Measurements from ENCODE around the gene CRHR1.

Gene CRHR1

DNA sequence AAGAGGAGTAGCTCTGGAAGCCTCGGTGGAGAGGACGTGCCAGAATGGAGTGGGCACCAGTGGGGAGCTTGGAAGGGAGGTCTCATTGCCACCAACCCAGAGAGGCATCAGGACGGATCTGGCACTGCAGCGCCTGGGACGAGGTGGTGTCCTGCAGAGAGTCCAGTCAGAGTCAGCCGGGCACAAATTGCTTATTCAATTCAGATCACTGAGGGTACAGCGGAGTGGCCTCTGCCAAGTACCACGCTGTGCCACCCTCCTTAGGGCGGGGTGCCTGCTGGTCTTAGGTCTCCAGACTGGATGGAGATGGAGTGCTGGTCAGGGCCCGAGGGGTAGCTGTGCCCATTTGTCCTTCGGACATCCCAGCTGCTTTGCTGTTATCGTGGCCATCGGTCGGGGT is 41.7 kb downstream of the CRHR1 start:
- no peak overlapping the region for H3K4me3 ChIP-seq (ENCODE audit: low read depth, low read length)
- no peak for TF ChIP-seq CTCF (IDR thresholded peaks at IDR 0.05)
- no peak overlapping the region for H3K4me2 ChIP-seq (ENCODE audit: low read length)
- no peak overlapping the region for H3K9ac ChIP-seq
- H3K79me2 ChIP-seq = no peaks in the 10 kb centered on the region
- no peaks in the 10 kb centered on the region for H3K27me3 ChIP-seq (ENCODE audit: control insufficient read depth, insufficient read depth, low read length)
- peaks cover 9% of the 10 kb centered on the region for H3K4me1 ChIP-seq
- H2AFZ ChIP-seq = no peak overlapping the region
- H3K27ac ChIP-seq = no peak overlapping the region
- H3K9me3 ChIP-seq (ENCODE audit: control insufficient read depth, low read length) = no peaks in the 10 kb centered on the region
- H3K36me3 ChIP-seq (ENCODE audit: control insufficient read depth, insufficient read depth, low read length) = no peaks in the 10 kb centered on the region

DNA sequence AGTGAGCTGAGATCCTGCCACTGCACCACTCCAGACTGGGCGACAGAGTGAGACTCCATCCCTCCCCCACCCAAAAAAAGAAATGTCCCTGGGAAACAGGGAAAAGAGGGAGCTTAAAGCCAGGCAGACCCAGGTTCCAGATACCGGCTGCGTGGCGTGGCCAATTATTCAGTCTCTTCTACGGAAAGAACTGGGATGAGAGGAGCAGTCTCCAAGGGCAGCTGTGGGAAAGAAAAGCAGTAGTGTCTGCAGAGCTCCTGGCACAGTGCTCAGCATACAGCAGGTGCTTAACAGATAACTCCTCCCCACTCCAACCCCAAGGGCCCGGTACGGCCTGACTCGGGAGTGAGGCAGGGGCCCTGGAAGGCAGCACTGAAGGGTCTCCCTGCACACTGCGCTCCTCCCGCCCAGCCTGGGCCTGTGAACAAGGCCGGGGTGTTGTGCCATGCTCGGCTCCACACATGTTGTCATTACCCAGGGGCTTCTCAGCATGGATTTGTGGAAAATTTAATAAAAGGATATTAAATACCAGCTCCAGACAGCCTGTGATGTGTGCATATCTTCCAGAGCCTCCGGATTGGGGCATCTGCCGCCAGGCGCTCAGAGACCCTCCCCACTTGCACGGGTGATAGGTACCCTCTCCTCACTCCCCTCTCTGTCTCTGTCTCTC is 42.9 kb downstream of the CRHR1 start:
- Histone ChIP-seq H3K79me2 (no peaks in the 10 kb centered on the region), H3K4me1 (peaks cover 9% of the 10 kb centered on the region), H3K36me3 (ENCODE audit: control insufficient read depth, insufficient read depth, low read length) (no peaks in the 10 kb centered on the region), H3K9me3 (ENCODE audit: control insufficient read depth, low read length) (no peaks in the 10 kb centered on the region), H3K27me3 (ENCODE audit: control insufficient read depth, insufficient read depth, low read length) (no peaks in the 10 kb centered on the region), H3K4me2 (ENCODE audit: low read length) (no peak overlapping the region), H2AFZ (no peak overlapping the region), H3K4me3 (ENCODE audit: low read depth, low read length) (no peak overlapping the region), H3K9ac (no peak overlapping the region), H3K27ac (no peak overlapping the region)
- TF ChIP-seq CTCF (IDR thresholded peaks at IDR 0.05) = no peak

GRCh38 chr17:45828171-45828570 is 44.1 kb downstream of the CRHR1 start:
- Histone ChIP-seq H3K27me3 (ENCODE audit: control insufficient read depth, insufficient read depth, low read length) (no peaks in the 10 kb centered on the region), H3K9ac (no peak overlapping the region), H3K27ac (no peak overlapping the region)

GRCh38 chr17:45828582-45829133 is 44.5 kb downstream of the CRHR1 start:
- H3K36me3 ChIP-seq (ENCODE audit: control insufficient read depth, insufficient read depth, low read length) = no peaks in the 10 kb centered on the region
- peaks cover 9% of the 10 kb centered on the region for H3K4me1 ChIP-seq
- H3K4me2 ChIP-seq (ENCODE audit: low read length) = no peak overlapping the region
- no peaks in the 10 kb centered on the region for H3K27me3 ChIP-seq (ENCODE audit: control insufficient read depth, insufficient read depth, low read length)
- H3K9ac ChIP-seq = no peak overlapping the region
- H3K27ac ChIP-seq = no peak overlapping the region
- no peak for TF ChIP-seq CTCF (IDR thresholded peaks at IDR 0.05)
- no peak overlapping the region for H3K4me3 ChIP-seq (ENCODE audit: low read depth, low read length)
- peak overlapping the region; percentile 60 for H2AFZ ChIP-seq
- H3K79me2 ChIP-seq = no peaks in the 10 kb centered on the region
- no peaks in the 10 kb centered on the region for H3K9me3 ChIP-seq (ENCODE audit: control insufficient read depth, low read length)

More at GRCh38 chr17:45828171-45828570, 44.1 kb downstream of the CRHR1 start:
- H3K4me3 ChIP-seq (ENCODE audit: low read depth, low read length) = no peak overlapping the region
- no peaks in the 10 kb centered on the region for H3K79me2 ChIP-seq
- H3K4me1 ChIP-seq = peaks cover 9% of the 10 kb centered on the region
- no peaks in the 10 kb centered on the region for H3K9me3 ChIP-seq (ENCODE audit: control insufficient read depth, low read length)
- H2AFZ ChIP-seq = peak overlapping the region; percentile 60
- TF ChIP-seq CTCF (IDR thresholded peaks at IDR 0.05) = no peak
- no peak overlapping the region for H3K4me2 ChIP-seq (ENCODE audit: low read length)
- H3K36me3 ChIP-seq (ENCODE audit: control insufficient read depth, insufficient read depth, low read length) = no peaks in the 10 kb centered on the region

- Histone ChIP-seq H3K36me3 (ENCODE audit: control insufficient read depth, insufficient read depth, low read length) (no peaks in the 10 kb centered on the region), H3K79me2 (no peaks in the 10 kb centered on the region), H3K9me3 (ENCODE audit: control insufficient read depth, low read length) (no peaks in the 10 kb centered on the region), H3K4me2 (ENCODE audit: low read length) (no peak overlapping the region), H3K27ac (no peak overlapping the region), H3K4me1 (no peaks in the 10 kb centered on the region), H3K27me3 (ENCODE audit: control insufficient read depth, insufficient read depth, low read length) (no peaks in the 10 kb centered on the region), H2AFZ (no peak overlapping the region), H3K4me3 (ENCODE audit: low read depth, low read length) (no peak overlapping the region), H3K9ac (no peak overlapping the region)
- no peak for TF ChIP-seq CTCF (IDR thresholded peaks at IDR 0.05)
Measured at GRCh38 chr17:45833920-45834319, 49.8 kb downstream of the CRHR1 start.
